G401.6 (cell line): ENCODE data around the gene BCL7C.
"Not testable (repeated sequence)": the region's sequence is repeated elsewhere in the genome, so short reads cannot be mapped to it uniquely, and the experiment has no call there.

Experiments
- FAIRE-seq: peaks from 2 replicates; lab custom pipeline; 2012; peaks lifted over from hg19 to GRCh38; lab: Jason Lieb, UNC

The BCL7C gene

GRCh38 chr16:30894540-30895368 lies 877 bp upstream of the BCL7C start:
- FAIRE-seq, result no peak

GRCh38 chr16:30893417-30893743 lies 497 bp downstream of the BCL7C start:
- FAIRE-seq, result no peak

- no peak for FAIRE-seq
These were observed 1.0 kb downstream of the BCL7C start for GRCh38 chr16:30892670-30893416.

GRCh38 chr16:30891043-30891823 lies 2.6 kb downstream of the BCL7C start:
- not testable (repeated sequence) for FAIRE-seq

GRCh38 chr16:30889721-30890120 lies 4.2 kb downstream of the BCL7C start:
- FAIRE-seq, result no peak

GRCh38 chr16:30888856-30889499 lies 4.9 kb downstream of the BCL7C start:
- no peak for FAIRE-seq

- FAIRE-seq, result no peak
These were observed 6.0 kb downstream of the BCL7C start for GRCh38 chr16:30887927-30888326.

GRCh38 chr16:30886145-30886544 lies 7.7 kb downstream of the BCL7C start:
- FAIRE-seq, result no peak

GRCh38 chr16:30885196-30885595 lies 8.7 kb downstream of the BCL7C start:
- no peak for FAIRE-seq

GRCh38 chr16:30884760-30885159 lies 9.1 kb downstream of the BCL7C start:
- FAIRE-seq, result no peak

GRCh38 chr16:30882429-30883310 lies 11.2 kb downstream of the BCL7C start:
- FAIRE-seq, result no peak

- FAIRE-seq, result no peak
These were observed 17.0 kb downstream of the BCL7C start for GRCh38 chr16:30876867-30877266.

- no peak for FAIRE-seq
These were observed 17.7 kb downstream of the BCL7C start for GRCh38 chr16:30875871-30876801.

- no peak for FAIRE-seq
These were observed 18.8 kb downstream of the BCL7C start for GRCh38 chr16:30874821-30875717.

GRCh38 chr16:30874244-30874820 lies 19.5 kb downstream of the BCL7C start:
- FAIRE-seq, result no peak

GRCh38 chr16:30870904-30871303 lies 23.0 kb downstream of the BCL7C start:
- FAIRE-seq, result no peak

- FAIRE-seq, result no peak
These were observed 26.1 kb downstream of the BCL7C start for GRCh38 chr16:30867747-30868146.

- FAIRE-seq, result no peak
These were observed 27.8 kb downstream of the BCL7C start for GRCh38 chr16:30866031-30866430.

- FAIRE-seq, result not testable (repeated sequence)
These were observed 30.7 kb downstream of the BCL7C start for GRCh38 chr16:30863178-30863577.
